Measurements from ENCODE around the gene PPP1R1C.

- TF ChIP-seq, protein P1, sequence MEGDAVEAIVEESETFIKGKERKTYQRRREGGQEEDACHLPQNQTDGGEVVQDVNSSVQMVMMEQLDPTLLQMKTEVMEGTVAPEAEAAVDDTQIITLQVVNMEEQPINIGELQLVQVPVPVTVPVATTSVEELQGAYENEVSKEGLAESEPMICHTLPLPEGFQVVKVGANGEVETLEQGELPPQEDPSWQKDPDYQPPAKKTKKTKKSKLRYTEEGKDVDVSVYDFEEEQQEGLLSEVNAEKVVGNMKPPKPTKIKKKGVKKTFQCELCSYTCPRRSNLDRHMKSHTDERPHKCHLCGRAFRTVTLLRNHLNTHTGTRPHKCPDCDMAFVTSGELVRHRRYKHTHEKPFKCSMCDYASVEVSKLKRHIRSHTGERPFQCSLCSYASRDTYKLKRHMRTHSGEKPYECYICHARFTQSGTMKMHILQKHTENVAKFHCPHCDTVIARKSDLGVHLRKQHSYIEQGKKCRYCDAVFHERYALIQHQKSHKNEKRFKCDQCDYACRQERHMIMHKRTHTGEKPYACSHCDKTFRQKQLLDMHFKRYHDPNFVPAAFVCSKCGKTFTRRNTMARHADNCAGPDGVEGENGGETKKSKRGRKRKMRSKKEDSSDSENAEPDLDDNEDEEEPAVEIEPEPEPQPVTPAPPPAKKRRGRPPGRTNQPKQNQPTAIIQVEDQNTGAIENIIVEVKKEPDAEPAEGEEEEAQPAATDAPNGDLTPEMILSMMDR (IDR thresholded peaks at IDR 0.05): no peak
- TF ChIP-seq EP300 (IDR thresholded peaks at IDR 0.05): no peak
- no peak for TF ChIP-seq POLR2A (IDR thresholded peaks at IDR 0.05)
- no peak for TF ChIP-seq POLR2AphosphoS5 (IDR thresholded peaks at IDR 0.05)
These were observed 156.4 kb downstream of the PPP1R1C start for GRCh38 chr2:182142062-182142461.
